T-helper 1 cell treated with Interleukin-12 subunit alpha and Interleukin-12 subunit beta and Interleukin-4 antibody, amounts not matched to agents 30 μg/mL and 1 μg/mL, for 36 hours (primary cell): ENCODE results near the gene DHRS12.
A peak's percentile ranks its signal among the peaks of the same experiment; 100 is the strongest.

Experiments used
- H3K27ac Mint-ChIP-seq: one replicate; pipeline ENCODE4 v1.8.0; 2021; ENCODE audit warnings: mild to moderate bottlenecking, mixed read lengths
- H3K27me3 Mint-ChIP-seq: one replicate; pipeline ENCODE4 v1.8.0; 2021; ENCODE audit warnings: low read depth, mixed read lengths
- H3K36me3 Mint-ChIP-seq: one replicate; pipeline ENCODE4 v1.8.0; 2021; ENCODE audit warnings: low read depth, mixed read lengths
- H3K4me1 Mint-ChIP-seq: one replicate; pipeline ENCODE4 v1.8.0; 2021; ENCODE audit warnings: low read depth, mixed read lengths
- H3K4me3 Mint-ChIP-seq: one replicate; pipeline ENCODE4 v1.8.0; 2021; ENCODE audit warnings: mild to moderate bottlenecking, moderate library complexity, mixed read lengths
- H3K9me3 Mint-ChIP-seq: one replicate; pipeline ENCODE4 v1.8.0; 2021; ENCODE audit warnings: mixed read lengths

DHRS12 gene

DNA sequence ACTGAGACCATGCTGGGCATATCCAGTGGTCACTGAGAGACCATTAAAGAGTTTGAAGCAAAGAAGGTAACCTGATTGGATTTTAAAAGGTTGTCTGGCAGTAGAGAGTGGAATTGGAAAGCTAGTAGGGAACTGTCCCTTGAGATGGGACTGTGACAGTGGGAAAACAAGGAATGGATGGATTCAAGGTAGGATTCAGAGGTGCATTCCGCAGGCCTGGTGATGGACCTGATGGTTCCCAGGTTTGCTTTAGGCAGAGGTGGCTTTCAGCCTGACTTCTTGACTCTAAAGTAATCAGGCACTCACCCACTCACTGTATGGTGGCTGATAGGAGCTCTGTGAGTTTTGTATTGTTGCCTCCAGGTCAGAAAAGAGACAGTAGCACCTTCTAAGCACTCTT lies 73.0 kb downstream of the DHRS12 start:
- Mint-ChIP-seq H3K4me1 (peaks cover 5% of the 10 kb centered on the region), H3K36me3 (peaks cover 5% of the 10 kb centered on the region), H3K27me3 (no peaks in the 10 kb centered on the region)

DNA sequence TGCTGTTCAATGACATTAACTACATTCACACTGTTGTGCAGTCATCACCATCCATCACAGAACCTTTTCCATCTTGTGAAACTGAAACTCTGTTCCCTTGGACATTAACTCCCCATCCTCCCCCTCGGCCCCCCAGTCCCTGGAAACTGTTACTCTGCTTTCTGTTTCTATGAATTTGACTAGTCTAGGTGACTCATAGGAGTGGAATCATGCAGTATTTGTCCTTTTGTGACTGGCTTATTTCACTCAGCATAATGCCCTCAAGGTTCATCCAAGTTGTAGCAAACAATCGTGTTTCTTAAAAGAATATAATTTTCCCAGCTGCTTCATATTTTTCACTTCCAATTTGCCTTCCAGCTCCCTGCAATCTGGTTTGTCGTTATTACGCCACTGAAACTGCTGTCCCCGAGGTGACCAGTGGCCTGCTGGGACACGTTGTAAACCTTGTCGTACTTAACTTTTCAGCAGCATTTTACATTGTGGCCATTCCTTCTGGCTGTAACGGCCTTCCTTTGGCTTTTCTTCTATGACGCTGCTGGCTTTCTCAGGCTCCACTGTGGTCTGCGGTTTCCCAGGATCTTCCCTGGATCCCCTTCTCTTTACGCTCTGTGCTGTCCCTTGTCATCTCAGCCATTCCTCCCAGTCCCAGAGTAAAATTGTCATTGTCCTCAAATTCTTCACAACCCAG lies 74.0 kb downstream of the DHRS12 start:
- Mint-ChIP-seq H3K36me3 (peaks cover 3% of the 10 kb centered on the region), H3K4me3 (no peak overlapping the region), H3K27me3 (no peaks in the 10 kb centered on the region), H3K4me1 (peaks cover 5% of the 10 kb centered on the region), H3K9me3 (no peaks in the 10 kb centered on the region), H3K27ac (no peak overlapping the region)

More for the DNA sequence above, 73.0 kb downstream of the DHRS12 start:
- no peak overlapping the region for H3K27ac Mint-ChIP-seq
- no peak overlapping the region for H3K4me3 Mint-ChIP-seq
- H3K9me3 Mint-ChIP-seq: no peaks in the 10 kb centered on the region

DNA sequence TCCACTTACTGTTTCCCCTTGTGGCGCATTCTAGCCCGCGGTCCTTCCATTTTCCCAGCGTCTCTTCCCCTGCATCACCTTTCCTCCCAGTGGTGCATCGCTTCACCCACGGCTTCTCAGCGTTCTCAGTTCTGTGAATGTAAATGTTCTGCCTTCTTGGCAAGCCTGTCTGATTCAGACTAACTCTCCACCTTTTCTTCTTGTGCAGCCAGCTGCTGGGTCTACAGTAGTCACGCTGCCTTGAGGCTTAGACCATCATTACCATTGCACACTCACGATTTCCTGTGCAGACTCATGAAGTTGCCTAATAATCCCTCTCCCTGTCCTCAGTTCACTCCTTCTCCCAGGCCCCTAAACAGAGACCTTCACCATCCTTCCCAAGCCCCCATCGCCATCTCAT lies 75.0 kb downstream of the DHRS12 start:
- Mint-ChIP-seq H3K27ac (no peak overlapping the region), H3K27me3 (no peaks in the 10 kb centered on the region), H3K4me1 (peaks cover 5% of the 10 kb centered on the region), H3K36me3 (peaks cover 3% of the 10 kb centered on the region), H3K9me3 (no peaks in the 10 kb centered on the region), H3K4me3 (no peak overlapping the region)

DNA sequence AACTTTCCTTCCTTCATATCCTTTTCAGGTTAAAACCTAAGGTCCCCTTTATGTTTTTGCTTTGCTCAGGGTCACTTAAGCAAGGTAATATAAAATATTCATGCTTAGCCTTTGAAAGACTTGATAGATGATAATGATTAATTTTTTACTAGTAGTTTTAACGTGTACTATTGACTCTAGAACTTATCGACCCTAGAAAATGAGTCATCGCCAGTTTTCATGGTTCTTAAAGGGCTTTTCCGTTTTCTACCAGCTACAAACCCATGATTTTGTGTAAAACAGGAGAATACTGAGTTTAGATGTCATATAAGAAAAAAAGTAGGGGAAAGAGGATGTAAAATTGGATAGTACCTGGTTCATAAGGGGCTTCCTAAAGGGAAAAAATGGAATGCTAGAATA lies 75.7 kb downstream of the DHRS12 start:
- peak overlapping the region; percentile 13 for H3K27ac Mint-ChIP-seq
- peaks cover 5% of the 10 kb centered on the region for H3K4me1 Mint-ChIP-seq
- peaks cover 3% of the 10 kb centered on the region for H3K36me3 Mint-ChIP-seq
- H3K27me3 Mint-ChIP-seq: no peaks in the 10 kb centered on the region
- no peaks in the 10 kb centered on the region for H3K9me3 Mint-ChIP-seq
- no peak overlapping the region for H3K4me3 Mint-ChIP-seq

GRCh38 chr13:51727634-51728274 lies 76.2 kb downstream of the DHRS12 start:
- H3K27me3 Mint-ChIP-seq: no peaks in the 10 kb centered on the region
- peaks cover 5% of the 10 kb centered on the region for H3K4me1 Mint-ChIP-seq
- no peak overlapping the region for H3K27ac Mint-ChIP-seq
- H3K9me3 Mint-ChIP-seq: no peaks in the 10 kb centered on the region
- no peak overlapping the region for H3K4me3 Mint-ChIP-seq
- H3K36me3 Mint-ChIP-seq: peaks cover 3% of the 10 kb centered on the region

DNA sequence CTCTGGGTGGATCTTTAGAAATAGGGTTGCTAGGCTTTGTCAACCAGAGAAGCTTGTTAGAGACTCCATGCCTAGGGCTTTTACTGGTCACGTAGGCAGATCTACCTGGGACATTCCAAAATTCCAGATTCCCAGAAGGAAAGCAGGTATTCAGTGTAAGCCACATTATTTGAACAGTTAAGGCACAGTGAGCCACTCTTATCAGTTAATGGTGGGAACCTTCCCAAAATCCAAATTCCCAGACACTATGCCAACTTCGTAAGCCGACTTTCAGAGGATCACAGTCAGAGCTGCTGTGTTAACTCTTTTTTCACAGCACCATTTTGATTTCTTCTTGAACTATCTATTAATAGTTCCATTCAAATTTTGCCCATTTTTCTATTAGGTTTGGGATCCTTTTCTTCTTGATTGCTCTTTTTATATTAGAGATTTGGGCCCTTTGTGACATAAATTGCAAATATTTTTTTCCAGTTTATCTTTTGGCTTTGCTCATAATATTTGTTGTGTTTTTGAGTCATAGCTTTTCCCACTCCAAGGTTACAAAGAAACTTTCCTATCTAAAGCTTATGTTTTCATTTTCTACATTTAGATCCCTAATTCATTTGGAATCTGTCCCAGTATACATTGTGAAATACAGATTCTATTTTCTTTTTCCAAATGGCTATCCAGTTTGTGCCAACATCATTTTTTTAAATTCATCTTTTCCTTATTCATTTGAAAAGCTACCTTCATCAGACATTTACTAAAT lies 77.3 kb downstream of the DHRS12 start:
- Mint-ChIP-seq H3K4me1 (peaks cover 4% of the 10 kb centered on the region), H3K27me3 (no peaks in the 10 kb centered on the region), H3K36me3 (peaks cover 3% of the 10 kb centered on the region), H3K9me3 (no peaks in the 10 kb centered on the region), H3K4me3 (no peak overlapping the region), H3K27ac (no peak overlapping the region)

DNA sequence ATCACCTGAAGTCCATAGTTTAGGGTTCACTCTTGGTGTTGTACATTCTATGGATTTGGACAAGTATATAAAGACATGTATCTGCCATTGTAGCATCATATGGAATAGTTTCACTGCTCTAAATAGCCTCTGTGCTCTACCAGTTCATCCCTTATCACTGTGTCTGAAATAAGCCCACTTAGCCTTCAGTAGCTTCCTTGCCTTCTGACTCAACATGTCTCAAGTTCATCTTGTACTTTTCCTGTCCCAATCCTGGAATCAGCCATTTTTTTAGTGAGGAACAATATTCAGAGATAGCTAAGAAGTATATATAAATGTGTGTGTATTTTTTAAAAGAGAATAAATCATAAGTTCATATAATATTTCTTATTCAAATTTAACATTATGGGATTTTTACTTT lies 79.2 kb downstream of the DHRS12 start:
- H3K9me3 Mint-ChIP-seq: no peaks in the 10 kb centered on the region
- no peaks in the 10 kb centered on the region for H3K27me3 Mint-ChIP-seq
- H3K27ac Mint-ChIP-seq: no peak overlapping the region

DNA sequence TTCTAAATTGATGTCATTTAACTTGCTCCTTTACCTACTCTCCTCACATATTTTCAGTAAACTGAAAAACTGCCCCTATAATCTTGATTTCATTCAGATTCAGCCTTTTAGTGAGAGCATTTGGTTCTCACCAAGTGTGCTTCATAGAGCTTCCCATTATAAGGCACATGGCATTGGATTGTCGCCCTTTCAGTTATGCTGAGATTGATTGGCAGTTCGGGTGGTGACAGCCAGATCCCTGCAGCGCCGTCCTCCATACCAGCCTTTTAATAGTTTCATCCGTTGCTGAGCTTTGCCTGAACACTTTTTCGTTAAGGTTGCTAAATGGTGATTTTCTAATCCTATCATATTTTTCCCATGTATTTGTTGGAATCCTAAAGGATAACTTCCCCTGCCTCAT lies 80.4 kb downstream of the DHRS12 start:
- no peak overlapping the region for H3K27ac Mint-ChIP-seq
- H3K9me3 Mint-ChIP-seq: no peaks in the 10 kb centered on the region
- H3K36me3 Mint-ChIP-seq: peaks cover 7% of the 10 kb centered on the region
- H3K27me3 Mint-ChIP-seq: no peaks in the 10 kb centered on the region
- no peak overlapping the region for H3K4me3 Mint-ChIP-seq
- no peaks in the 10 kb centered on the region for H3K4me1 Mint-ChIP-seq

More for the DNA sequence above, 79.2 kb downstream of the DHRS12 start:
- Mint-ChIP-seq H3K4me1 (no peaks in the 10 kb centered on the region), H3K4me3 (no peak overlapping the region), H3K36me3 (peaks cover 5% of the 10 kb centered on the region)

DNA sequence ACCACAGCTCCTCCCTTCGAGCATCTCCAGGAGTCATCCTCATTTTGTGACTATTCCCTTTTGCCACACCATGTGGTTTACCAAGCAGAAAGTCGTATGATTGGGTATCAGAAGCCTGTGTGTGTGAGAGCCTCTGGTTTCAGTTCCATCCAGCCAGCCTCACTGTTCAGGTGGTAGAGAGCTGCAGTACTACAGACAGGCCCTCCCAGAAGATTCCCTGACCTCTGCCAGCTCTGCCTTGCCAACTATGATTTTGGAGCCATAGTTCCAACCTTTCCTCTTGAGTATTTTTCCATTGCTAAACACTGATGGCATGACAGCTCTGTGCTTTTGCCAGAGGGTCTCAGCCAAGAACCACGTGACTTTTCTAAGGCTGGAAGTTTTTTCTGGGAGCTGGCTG lies 82.5 kb downstream of the DHRS12 start:
- Mint-ChIP-seq H3K4me3 (no peak overlapping the region), H3K4me1 (no peaks in the 10 kb centered on the region), H3K27ac (no peak overlapping the region), H3K36me3 (peaks cover 5% of the 10 kb centered on the region), H3K27me3 (no peaks in the 10 kb centered on the region), H3K9me3 (no peaks in the 10 kb centered on the region)

- no peaks in the 10 kb centered on the region for H3K4me1 Mint-ChIP-seq
- H3K36me3 Mint-ChIP-seq: peaks cover 4% of the 10 kb centered on the region
- no peak overlapping the region for H3K27ac Mint-ChIP-seq
- H3K27me3 Mint-ChIP-seq: no peaks in the 10 kb centered on the region
- no peaks in the 10 kb centered on the region for H3K9me3 Mint-ChIP-seq
- H3K4me3 Mint-ChIP-seq: no peak overlapping the region
Observed at GRCh38 chr13:51719394-51719793, 84.6 kb downstream of the DHRS12 start.
